ENCODE measurements around the gene ROR2.
A peak's percentile ranks its signal among the peaks of the same experiment; 100 is the strongest.

Gene ROR2

DNA sequence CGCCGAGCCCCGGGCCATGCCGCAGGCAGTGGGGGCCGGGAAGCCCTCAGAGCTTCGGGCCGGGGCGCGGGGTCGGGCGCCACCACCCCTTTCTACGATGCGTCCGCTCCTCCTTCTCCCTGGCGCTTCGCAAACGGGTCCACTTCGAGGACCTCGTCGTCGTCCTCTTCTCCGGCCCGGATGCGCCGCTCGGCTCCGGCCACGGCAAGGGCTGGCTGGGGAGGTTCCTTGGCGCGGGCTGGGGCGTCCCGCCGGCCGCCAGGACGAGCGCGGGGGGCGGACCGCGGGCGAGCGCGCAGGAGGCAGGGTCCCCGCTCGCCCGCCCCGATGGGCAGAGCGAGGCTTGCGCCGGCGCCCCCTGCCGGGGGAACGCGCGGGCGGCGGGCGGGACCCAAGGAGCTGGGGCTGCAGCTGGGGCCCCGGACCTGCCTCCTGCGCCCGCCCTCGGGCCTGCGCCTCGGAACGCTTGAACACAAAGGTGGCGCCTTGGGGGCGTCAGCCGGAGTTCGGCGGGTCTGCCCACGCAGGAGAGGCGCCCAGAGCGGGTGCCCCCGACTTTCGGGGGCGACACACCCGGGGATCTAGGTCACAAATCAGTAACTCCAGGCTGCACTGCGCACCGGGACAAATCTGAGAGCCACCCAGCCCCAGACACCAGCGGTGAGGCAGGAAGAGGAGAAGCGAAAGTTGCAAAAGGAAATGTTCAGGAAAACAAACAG is at the start of gene ROR2:
Gene ROR2, minus strand, starts transcription at position 283 of the 719 bp plus-strand sequence.
- DNase-seq (ENCODE audit: low spot score) = peak; percentile 86
- TF ChIP-seq, protein P1, sequence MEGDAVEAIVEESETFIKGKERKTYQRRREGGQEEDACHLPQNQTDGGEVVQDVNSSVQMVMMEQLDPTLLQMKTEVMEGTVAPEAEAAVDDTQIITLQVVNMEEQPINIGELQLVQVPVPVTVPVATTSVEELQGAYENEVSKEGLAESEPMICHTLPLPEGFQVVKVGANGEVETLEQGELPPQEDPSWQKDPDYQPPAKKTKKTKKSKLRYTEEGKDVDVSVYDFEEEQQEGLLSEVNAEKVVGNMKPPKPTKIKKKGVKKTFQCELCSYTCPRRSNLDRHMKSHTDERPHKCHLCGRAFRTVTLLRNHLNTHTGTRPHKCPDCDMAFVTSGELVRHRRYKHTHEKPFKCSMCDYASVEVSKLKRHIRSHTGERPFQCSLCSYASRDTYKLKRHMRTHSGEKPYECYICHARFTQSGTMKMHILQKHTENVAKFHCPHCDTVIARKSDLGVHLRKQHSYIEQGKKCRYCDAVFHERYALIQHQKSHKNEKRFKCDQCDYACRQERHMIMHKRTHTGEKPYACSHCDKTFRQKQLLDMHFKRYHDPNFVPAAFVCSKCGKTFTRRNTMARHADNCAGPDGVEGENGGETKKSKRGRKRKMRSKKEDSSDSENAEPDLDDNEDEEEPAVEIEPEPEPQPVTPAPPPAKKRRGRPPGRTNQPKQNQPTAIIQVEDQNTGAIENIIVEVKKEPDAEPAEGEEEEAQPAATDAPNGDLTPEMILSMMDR (IDR thresholded peaks at IDR 0.05; ENCODE audit: extremely low read depth, missing control alignments) = peak; percentile 74

DNA sequence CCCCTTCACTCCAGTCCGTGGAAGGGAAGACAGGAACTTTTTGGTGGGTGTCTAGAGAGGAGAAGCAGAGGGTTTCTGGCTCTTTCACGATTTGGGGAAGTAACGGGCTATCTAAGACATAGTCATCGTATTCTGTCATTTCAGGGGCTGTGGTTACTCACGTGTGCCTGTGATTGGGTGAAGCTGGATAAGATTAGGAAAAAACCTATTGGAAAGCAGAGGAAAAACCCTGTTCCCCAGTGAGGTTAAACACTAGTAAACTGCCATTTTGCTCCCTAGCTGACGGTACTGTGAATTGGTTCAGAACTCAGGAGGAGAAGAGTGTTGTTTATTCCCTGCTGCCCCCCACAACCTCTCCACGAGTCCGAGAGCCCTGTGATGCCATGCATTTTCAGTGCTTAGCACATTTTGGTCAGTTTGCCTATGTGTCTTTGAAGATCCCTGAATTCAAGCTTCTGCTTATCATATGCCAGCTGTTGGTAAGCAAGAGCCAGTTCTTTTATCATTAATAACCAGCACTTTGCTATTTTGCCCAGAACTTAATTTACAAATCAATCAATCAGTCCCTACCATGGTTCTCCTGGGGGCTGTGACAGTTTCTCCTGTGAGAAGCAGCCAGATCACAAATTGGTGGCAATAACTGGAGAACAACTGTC is 45.1 kb upstream of the ROR2 start:
- DNase-seq (ENCODE audit: low spot score) = no peak
- TF ChIP-seq, protein P1 (IDR thresholded peaks at IDR 0.05; ENCODE audit: extremely low read depth, missing control alignments) = no peak

DNA sequence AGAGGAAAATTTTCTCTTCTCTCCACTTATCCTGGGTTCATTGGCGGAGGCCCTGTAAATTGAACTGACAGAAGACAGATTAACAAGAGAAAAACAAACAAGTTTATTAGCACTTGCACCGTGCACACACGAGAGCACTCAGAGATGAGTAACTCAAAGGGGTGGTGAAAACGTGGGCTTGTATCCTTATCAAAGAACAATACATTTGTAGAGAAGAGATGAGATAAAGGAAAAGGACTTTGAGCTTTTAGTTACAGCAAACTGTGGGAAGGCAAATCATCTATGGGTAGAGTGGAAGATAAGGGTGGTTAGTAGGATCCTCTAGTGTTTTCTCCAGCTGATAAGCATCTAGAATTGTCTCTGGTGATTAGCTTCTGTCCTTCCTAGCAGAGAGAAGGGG is 44.4 kb upstream of the ROR2 start:
- DNase-seq (ENCODE audit: low spot score) = no peak
- TF ChIP-seq, protein P1 (IDR thresholded peaks at IDR 0.05; ENCODE audit: extremely low read depth, missing control alignments) = no peak

DNA sequence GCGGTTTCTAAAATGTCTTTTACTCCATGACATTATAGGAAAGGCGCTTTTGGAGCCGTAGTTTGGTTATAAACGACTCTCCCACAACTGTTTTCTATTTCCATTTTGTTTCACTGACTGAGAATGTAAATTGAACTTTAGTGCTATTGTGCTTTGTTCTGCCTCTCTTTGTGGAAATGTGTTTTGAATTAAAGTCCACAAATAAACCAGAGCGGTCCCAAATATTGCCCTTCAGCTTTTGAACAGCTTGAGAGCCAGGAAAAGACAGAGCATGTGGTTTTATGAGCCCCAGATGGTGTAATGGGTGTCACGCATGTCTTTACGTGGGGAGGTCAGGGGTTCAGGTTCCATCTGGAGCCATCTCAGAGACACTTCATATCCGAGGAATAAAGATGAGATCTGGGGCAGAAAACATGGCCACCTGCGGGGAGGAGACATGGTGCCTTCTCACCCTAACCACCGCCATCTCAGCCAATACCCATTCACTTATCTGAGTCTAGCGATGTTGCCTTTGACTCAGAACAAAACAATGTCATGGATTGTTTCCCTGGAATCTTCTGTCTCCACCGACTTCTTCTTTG is 42.5 kb upstream of the ROR2 start:
- TF ChIP-seq, protein P1 (IDR thresholded peaks at IDR 0.05; ENCODE audit: extremely low read depth, missing control alignments) = no peak
- no peak for DNase-seq (ENCODE audit: low spot score)

DNA sequence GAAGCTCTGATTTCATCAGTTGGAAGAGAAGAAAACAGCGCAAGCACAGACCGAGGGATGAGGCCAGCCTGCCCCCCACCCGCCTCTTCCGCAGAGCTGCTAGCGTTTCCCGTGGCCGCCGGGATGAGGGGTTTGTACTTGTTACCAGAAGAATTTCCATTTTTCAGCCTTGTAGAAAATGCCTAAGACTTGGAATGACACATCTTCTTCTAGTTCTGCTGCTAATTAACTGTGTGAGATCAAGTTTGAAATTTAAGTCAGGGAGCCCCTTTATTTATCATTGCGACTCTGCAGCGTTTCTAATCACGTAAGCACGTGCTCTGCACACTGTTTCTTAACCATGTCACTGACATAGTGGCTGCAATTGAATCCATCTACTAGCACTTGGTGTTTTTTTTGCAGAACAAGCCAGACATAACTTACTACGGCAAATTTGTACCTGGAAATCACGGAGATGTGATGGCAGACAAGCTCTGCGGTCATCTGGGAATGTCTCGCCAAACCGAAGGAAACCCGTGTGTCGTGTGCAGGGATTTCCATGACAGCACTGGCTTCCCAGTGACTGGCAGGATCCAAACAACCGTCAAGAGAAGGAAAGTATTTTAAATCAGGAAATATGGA is 41.8 kb upstream of the ROR2 start:
- TF ChIP-seq, protein P1 (IDR thresholded peaks at IDR 0.05; ENCODE audit: extremely low read depth, missing control alignments) = no peak
- no peak for DNase-seq (ENCODE audit: low spot score)

DNA sequence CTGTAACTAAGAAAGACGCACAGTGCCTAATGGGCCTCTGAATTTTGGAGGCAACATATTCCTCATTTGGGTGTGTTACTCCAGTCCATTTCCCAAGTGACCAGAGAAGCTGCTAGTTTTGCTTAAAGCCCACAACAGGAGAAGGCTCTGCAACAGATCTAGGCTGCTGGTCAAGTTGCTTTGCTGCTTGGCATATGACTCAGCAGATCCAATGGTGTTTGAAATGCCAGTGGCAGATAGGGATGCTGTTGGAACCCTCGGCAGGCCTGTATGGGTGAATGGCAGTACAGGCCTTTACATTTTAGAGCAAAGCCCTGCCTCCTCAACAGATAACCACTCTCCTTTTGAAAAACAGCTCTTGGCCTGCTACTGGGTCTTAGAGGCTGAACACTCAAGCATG is 36.2 kb upstream of the ROR2 start:
- no peak for DNase-seq (ENCODE audit: low spot score)
- TF ChIP-seq, protein P1 (IDR thresholded peaks at IDR 0.05; ENCODE audit: extremely low read depth, missing control alignments) = no peak

DNA sequence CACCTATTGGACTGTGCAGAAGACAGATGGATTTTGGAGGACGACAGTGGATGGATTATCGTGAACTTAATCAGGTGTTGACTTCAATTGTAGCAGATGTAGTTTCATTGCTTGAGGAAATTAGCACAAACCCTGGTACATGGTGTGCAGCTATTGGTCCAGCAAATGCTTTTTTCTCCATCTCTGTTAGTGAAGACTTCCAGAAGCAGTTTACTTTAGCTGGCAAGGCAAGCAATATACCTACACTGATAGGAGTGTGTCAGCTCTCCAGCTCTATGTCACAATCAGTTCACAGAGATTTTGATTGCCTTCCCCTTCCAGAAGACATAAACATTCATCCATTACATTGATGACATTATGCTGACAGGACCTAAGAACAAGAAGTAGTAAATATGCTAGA is 35.7 kb upstream of the ROR2 start:
- TF ChIP-seq, protein P1 (IDR thresholded peaks at IDR 0.05; ENCODE audit: extremely low read depth, missing control alignments) = no peak
- DNase-seq (ENCODE audit: low spot score) = no peak
